KMS-11 (cell line): ENCODE data around the gene SLFN5.
"Not testable (repeated sequence)": the region's sequence is repeated elsewhere in the genome, so short reads cannot be mapped to it uniquely, and the experiment has no call there.

Source experiments
- H2AFZ ChIP-seq: fragments of 200-600 bp; sonication (generic); 2 replicates; pipeline ENCODE4 v1.6.1; 2016; ENCODE audit warnings: antibody characterized with exemption, mixed run types, low read depth
- H3K27ac ChIP-seq: fragments of 200-600 bp; sonication (generic); 2 replicates; pipeline ENCODE4 v1.6.1; 2016; ENCODE audit warnings: mild to moderate bottlenecking, mixed run types
- H3K27me3 ChIP-seq: fragments of 200-600 bp; sonication (generic); 2 replicates; pipeline ENCODE4 v1.6.1; 2017; ENCODE audit warnings: mild to moderate bottlenecking, low read depth, mixed run types, moderate library complexity; ENCODE audit not compliant: insufficient read depth
- H3K36me3 ChIP-seq: fragments of 200-600 bp; sonication (generic); 2 replicates; pipeline ENCODE4 v1.6.1; 2017; ENCODE audit warnings: mild to moderate bottlenecking, mixed run types; ENCODE audit not compliant: insufficient read depth
- H3K4me1 ChIP-seq: fragments of 200-600 bp; sonication (generic); 2 replicates; pipeline ENCODE4 v1.6.1; 2016; ENCODE audit warnings: mild to moderate bottlenecking, low read depth, mixed run types; ENCODE audit not compliant: poor library complexity, severe bottlenecking
- H3K4me2 ChIP-seq: fragments of 200-600 bp; sonication (generic); 2 replicates; pipeline ENCODE4 v1.7.0; 2016; ENCODE audit warnings: mild to moderate bottlenecking, mixed run types
- H3K4me3 ChIP-seq: fragments of 200-600 bp; sonication (generic); IDR thresholded peaks from 2 replicates; pipeline ENCODE4 v1.6.1; 2017; ENCODE audit warnings: low read depth, low read length, mixed read lengths; ENCODE audit not compliant: insufficient read depth
- H3K79me2 ChIP-seq: fragments of 200-600 bp; sonication (generic); 2 replicates; pipeline ENCODE4 v1.6.1; 2016; ENCODE audit warnings: low read depth, mixed run types; ENCODE audit not compliant: insufficient read depth
- H3K9ac ChIP-seq: fragments of 200-600 bp; sonication (generic); 2 replicates; pipeline ENCODE4 v1.6.1; 2016; ENCODE audit warnings: mild to moderate bottlenecking, mixed run types
- H4K20me1 ChIP-seq: fragments of 200-600 bp; sonication (generic); 2 replicates; pipeline ENCODE4 v1.6.1; 2016; ENCODE audit warnings: mild to moderate bottlenecking, mixed run types; ENCODE audit not compliant: insufficient read depth
- TF ChIP-seq, protein P1 (sequence below): fragments of 200-600 bp; sonication (generic); conservative IDR thresholded peaks from 2 replicates; pipeline ENCODE4 v1.6.1; 2017; ENCODE audit warnings: low read depth, mild to moderate bottlenecking, antibody characterized with exemption, low read length, moderate library complexity, mixed read lengths

Gene SLFN5

DNA sequence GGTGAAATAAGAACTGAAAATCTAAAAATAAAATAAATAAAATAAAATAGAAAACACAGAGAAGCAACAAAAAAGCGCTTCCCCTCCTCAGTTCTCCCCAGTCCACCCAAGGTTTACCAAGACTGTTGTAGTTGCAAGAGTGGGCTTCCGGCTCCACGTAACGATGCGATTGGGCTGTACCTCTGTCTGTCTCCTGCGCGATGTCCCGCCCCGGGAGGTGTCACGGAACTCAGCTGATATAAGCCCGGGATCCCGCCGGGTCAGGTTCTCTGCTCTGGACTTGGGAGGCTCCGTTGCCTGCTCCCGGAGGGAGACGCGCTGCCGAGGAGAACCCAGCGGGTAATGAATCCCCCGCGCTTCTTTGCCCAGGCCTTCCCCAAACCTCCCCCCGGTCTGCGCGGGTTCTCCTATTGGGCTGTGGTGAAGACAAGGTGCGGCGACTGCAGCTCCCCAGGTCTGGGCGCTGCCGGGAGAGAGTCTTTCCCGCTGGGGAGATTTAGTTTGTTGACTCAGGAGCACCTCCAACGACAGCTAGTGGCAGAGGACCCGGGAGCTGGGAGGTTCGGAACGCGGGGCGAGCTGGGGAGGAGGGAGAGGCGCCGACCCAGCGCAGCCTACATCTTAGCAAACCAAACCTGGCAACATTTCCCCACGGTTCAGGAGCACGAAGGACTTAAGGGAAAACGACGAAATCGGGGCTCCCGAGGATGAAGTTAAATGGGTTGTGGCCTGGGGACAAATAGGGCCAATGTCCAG is at the start of gene SLFN5:
SLFN5 (plus strand) TSS at position 268 of the 756 bp plus-strand sequence. CDS start 15,619 bp downstream, outside the sequence.
- TF ChIP-seq, protein P1, sequence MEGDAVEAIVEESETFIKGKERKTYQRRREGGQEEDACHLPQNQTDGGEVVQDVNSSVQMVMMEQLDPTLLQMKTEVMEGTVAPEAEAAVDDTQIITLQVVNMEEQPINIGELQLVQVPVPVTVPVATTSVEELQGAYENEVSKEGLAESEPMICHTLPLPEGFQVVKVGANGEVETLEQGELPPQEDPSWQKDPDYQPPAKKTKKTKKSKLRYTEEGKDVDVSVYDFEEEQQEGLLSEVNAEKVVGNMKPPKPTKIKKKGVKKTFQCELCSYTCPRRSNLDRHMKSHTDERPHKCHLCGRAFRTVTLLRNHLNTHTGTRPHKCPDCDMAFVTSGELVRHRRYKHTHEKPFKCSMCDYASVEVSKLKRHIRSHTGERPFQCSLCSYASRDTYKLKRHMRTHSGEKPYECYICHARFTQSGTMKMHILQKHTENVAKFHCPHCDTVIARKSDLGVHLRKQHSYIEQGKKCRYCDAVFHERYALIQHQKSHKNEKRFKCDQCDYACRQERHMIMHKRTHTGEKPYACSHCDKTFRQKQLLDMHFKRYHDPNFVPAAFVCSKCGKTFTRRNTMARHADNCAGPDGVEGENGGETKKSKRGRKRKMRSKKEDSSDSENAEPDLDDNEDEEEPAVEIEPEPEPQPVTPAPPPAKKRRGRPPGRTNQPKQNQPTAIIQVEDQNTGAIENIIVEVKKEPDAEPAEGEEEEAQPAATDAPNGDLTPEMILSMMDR: no peak
- Histone ChIP-seq H3K36me3 (no peaks in the 10 kb centered on the region), H2AFZ (peak within 1 kb of the TSS; percentile 76), H4K20me1 (no peaks in the 10 kb centered on the region), H3K4me3 (no peak within 1 kb of the TSS), H3K9ac (peak within 1 kb of the TSS; percentile 57; the same call in 1 of the 2 replicates), H3K27me3 (no peaks in the 10 kb centered on the region), H3K4me2 (peak within 1 kb of the TSS; percentile 96), H3K27ac (peak within 1 kb of the TSS; percentile 48; the same call in 1 of the 2 replicates), H3K4me1 (peaks cover 29% of the 10 kb centered on the region), H3K79me2 (no peaks in the 10 kb centered on the region)

DNA sequence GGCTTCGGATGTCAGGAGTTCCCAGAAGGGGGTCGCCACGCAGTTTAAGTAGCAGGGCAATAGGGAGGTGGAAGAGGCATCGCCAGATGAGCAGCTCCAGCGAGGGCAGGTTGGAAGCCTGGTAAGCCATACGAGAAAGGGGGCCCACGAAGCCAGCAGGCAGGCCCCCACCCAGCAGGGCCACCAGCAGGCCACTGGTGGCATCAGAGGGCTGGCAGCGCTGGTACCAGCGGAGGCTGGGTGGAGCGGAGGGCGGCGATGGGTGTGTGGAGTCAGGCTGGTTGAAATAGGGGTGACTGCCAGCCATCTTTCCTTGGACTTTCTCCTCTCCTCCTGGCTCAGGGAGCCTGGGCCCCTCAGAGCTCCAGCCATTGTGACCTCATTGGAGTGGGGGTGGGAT is 48.9 kb upstream of the SLFN5 start, which contains the start of gene SLC35G3:
SLC35G3 (minus strand) TSS at position 393 of the 400 bp plus-strand sequence; CDS start at position 307, 86 bp downstream.
- not testable (repeated sequence) for H3K79me2 ChIP-seq, H3K4me1 ChIP-seq, H3K27ac ChIP-seq, H4K20me1 ChIP-seq, H3K36me3 ChIP-seq, H3K4me3 ChIP-seq, H3K27me3 ChIP-seq, H3K4me2 ChIP-seq, H3K9ac ChIP-seq, H2AFZ ChIP-seq

DNA sequence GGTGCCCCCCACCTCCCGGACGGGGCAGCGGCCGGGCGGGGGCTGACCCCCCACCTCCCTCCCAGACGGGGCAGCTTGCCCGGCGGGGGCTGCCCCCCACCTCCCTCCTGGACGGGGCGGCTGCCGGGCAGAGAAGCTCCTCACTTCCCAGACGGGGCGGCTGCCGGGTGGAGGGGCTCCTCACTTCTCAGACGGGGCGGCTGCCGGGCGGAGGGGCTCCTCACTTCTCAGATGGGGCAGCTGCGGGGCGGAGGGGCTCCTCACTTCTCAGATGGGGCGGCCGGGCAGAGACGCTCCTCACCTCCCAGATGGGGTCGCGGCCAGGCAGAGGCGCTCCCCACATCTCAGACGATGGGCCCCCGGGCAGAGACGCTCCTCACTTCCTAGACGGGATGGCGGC is 47.8 kb upstream of the SLFN5 start:
- not testable (repeated sequence) for H3K4me2 ChIP-seq, H3K27me3 ChIP-seq, H3K27ac ChIP-seq, H3K79me2 ChIP-seq, H3K9ac ChIP-seq, H3K36me3 ChIP-seq, H3K4me3 ChIP-seq, H3K4me1 ChIP-seq, H2AFZ ChIP-seq, H4K20me1 ChIP-seq

DNA sequence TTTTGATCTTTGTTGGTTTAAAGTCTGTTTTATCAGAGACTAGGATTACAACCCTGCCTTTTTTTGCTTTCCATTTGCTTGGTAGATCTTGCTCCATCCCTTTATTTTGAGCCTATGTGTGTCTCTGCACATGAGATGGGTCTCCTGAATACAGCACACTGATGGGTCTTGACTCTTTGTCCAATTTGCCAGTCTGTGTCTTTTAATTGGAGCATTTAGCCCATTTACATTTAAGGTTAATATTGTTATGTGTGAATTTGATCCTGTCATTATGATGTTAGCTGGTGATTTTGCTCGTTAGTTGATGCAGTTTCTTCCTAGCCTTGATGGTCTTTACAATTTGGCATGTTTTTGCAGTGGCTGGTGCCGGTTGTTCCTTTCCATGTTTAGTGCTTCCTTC is 40.3 kb upstream of the SLFN5 start:
- H3K27me3 ChIP-seq, H3K4me1 ChIP-seq, H3K4me3 ChIP-seq, H3K27ac ChIP-seq, H4K20me1 ChIP-seq, H3K9ac ChIP-seq, H2AFZ ChIP-seq, H3K36me3 ChIP-seq, H3K79me2 ChIP-seq, H3K4me2 ChIP-seq: not testable (repeated sequence)

DNA sequence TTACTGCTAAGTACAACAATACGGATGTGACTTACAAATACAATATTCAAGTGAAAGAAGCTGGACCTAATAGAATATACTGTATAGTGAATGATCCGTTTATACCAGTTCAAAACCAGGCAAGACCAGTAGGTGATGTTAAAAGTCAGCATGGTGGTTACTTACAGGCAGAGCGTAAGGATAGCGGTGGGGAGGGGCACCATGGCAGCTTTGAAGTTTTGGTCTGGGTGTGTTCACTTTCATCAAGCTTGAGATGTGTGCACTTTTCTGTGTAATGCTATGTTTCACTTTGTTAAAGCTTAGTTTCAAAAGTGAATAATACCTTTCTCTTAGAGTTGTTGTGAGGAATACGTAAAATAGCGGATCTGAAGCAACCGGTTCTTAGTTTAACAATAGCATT is 32.1 kb upstream of the SLFN5 start:
- TF ChIP-seq, protein P1: no peak
- Histone ChIP-seq H3K4me3 (no peak overlapping the region), H4K20me1 (no peaks in the 10 kb centered on the region), H2AFZ (no peak overlapping the region), H3K36me3 (no peaks in the 10 kb centered on the region), H3K4me1 (no peaks in the 10 kb centered on the region), H3K9ac (no peak overlapping the region), H3K27ac (no peak overlapping the region), H3K79me2 (no peaks in the 10 kb centered on the region), H3K27me3 (no peaks in the 10 kb centered on the region), H3K4me2 (no peak overlapping the region)

DNA sequence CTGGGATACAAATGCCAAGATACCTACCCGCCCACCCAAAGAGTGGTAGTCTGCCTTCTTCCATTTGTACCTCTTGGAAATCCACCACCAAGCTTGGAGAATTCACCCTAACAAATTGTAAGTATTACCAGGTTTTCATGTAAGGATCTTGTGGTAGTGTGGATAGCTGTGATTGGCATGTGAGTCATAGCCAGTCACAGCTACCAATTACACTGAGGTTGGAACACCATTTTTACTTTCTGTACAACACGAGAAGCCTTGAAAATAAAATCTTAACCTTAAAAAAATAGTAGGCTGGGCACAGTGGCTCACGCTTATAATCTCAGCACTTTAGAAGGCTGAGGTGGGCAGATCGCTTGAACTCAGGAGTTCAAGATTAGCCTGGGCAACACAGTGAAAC is 30.2 kb upstream of the SLFN5 start:
- Histone ChIP-seq H3K27ac (no peak overlapping the region), H3K79me2 (no peaks in the 10 kb centered on the region), H3K9ac (no peak overlapping the region), H3K27me3 (no peaks in the 10 kb centered on the region), H3K4me1 (no peaks in the 10 kb centered on the region), H4K20me1 (no peaks in the 10 kb centered on the region), H2AFZ (no peak overlapping the region), H3K36me3 (no peaks in the 10 kb centered on the region), H3K4me3 (no peak overlapping the region), H3K4me2 (no peak overlapping the region)
- TF ChIP-seq, protein P1: no peak
